Activated CD8-positive, alpha-beta memory T cell treated with anti-CD3 and anti-CD28 coated beads, Interleukin-2, amount 50 U/mL, for 1 hour (primary cell): ENCODE data around the gene MPRIP.
A peak's percentile ranks its signal among the peaks of the same experiment; 100 is the strongest.
"Not testable (repeated sequence)": the region's sequence is repeated elsewhere in the genome, so short reads cannot be mapped to it uniquely, and the experiment has no call there.

Source experiments
- DNase-seq: peaks from one replicate; pipeline ENCODE4 v3.0.0-alpha.2; 2020; ENCODE audit errors: extremely low read depth

The MPRIP gene, protein sequence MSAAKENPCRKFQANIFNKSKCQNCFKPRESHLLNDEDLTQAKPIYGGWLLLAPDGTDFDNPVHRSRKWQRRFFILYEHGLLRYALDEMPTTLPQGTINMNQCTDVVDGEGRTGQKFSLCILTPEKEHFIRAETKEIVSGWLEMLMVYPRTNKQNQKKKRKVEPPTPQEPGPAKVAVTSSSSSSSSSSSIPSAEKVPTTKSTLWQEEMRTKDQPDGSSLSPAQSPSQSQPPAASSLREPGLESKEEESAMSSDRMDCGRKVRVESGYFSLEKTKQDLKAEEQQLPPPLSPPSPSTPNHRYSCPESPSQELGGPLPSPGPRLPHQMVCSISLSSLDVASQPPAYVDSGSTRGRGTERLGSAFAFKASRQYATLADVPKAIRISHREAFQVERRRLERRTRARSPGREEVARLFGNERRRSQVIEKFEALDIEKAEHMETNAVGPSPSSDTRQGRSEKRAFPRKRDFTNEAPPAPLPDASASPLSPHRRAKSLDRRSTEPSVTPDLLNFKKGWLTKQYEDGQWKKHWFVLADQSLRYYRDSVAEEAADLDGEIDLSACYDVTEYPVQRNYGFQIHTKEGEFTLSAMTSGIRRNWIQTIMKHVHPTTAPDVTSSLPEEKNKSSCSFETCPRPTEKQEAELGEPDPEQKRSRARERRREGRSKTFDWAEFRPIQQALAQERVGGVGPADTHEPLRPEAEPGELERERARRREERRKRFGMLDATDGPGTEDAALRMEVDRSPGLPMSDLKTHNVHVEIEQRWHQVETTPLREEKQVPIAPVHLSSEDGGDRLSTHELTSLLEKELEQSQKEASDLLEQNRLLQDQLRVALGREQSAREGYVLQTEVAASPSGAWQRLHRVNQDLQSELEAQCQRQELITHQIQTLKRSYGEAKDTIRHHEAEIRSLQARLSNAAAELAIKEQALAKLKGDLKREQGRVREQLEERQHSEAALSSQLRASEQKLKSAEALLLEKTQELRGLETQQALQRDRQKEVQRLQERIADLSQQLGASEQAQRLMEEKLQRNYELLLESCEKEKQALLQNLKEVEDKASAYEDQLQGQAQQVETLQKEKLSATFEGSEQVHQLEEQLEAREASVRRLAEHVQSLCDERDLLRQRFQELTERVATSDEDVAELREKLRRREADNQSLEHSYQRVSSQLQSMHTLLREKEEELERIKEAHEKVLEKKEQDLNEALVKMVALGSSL (N-terminal part only)

DNA sequence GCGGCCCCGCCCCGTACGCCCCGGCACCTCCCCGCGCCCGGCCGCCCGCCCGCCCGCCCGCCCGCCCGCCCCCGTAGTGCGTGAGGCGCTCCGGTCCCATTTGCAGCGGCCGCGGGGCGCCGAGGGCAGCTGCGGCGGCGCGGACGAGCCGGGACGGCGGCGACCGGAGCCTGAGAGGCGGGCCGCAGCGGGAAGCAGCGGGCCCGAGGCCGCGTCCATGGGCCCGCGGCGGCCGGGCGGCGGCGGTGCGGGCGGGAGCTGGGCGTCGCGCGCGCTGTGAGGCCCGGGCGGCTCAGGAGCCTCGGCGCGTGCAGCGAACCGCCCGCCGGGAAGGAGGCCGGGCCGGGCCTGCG lies at the start of gene MPRIP:
Gene MPRIP, plus strand, starts transcription at position 74 of the 353 bp plus-strand sequence. CDS start 392 bp downstream, outside the sequence.
- DNase-seq, result no peak

DNA sequence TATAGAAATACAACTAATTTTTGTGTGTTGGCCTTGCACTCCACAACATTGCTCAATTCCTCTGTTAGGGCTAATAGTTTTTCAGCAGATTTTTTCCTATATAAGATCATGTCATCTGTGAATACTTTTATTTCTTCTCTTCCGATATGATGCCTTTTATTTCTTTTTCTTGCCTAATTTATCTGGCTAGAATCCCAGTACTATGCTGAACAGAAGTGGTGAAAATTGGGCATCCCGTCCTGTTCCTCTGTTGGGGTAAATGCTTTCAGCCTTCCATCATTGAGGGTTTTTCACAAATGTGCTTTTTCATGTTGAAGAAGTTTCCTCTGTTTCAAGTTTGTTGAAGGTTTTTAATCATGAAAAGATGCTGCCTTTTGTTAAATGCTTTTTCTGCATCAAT lies 47.6 kb upstream of the MPRIP start:
- DNase-seq, result no peak

DNA sequence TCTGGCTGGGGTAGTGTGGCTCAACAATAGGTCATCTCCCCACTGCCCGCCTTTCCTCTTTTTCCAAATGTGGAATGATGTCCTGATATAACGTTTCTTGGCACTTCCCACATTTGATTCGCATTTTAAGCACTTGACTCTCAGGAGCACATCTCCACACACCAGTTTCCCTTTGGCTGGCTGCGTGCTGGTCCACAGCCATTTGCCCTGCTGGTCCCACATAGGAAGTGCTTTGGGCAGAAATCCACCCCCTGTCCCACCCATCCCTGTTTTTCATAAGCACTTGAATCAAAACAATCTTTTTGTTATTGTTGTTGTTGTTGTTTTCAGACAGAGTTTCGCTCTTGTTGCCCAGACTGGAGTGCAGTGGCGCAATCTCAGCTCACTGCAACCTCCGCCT lies 46.3 kb upstream of the MPRIP start:
- no peak for DNase-seq

GRCh38 chr17:16996726-16997125 lies 45.5 kb upstream of the MPRIP start:
- DNase-seq, result not testable (repeated sequence)

DNA sequence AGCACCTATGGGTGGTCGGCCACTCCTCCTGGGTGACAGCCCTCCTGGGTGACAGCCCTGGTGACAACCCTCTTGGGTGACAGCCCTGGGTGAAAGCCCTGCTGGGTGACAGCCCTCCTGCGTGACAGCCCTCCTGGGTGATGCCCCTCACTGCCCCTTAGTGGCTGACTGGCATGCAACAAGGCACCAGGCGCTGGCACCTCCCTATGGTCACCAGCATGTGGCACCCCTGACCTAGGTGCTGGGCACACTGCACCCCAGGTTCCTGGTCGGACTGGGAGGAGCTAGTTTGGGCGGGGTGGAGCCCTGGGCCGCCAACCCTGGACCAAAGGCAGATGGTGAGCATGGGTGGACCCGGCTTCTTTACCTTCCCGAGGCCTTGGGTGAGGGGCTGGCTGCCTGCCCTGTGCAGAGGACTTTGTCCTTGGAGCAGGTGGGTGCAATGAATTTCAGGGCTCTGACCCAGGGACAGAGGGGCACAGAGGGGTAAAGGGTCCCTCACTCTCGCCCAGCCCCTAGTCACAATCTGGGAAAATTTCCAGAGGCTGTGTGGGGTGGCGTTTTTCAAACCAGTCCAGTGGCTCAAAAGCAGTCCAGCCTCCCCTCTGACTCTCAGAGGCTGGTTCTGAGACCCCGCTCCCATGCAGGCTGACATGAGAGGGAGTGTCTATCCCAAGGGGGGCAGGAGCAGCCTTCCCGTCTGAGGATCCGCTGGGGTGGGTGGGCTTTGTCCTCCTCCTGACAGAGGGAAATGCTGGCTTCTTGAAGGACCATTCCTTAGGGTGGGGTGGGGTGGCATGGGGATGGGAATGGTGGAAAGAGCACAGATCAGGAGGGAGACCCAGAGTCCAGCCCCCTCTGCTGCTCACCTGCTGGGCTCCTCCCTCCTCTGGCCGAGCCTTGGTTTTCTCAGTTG lies 44.5 kb upstream of the MPRIP start:
- DNase-seq, result peak; percentile 24

DNA sequence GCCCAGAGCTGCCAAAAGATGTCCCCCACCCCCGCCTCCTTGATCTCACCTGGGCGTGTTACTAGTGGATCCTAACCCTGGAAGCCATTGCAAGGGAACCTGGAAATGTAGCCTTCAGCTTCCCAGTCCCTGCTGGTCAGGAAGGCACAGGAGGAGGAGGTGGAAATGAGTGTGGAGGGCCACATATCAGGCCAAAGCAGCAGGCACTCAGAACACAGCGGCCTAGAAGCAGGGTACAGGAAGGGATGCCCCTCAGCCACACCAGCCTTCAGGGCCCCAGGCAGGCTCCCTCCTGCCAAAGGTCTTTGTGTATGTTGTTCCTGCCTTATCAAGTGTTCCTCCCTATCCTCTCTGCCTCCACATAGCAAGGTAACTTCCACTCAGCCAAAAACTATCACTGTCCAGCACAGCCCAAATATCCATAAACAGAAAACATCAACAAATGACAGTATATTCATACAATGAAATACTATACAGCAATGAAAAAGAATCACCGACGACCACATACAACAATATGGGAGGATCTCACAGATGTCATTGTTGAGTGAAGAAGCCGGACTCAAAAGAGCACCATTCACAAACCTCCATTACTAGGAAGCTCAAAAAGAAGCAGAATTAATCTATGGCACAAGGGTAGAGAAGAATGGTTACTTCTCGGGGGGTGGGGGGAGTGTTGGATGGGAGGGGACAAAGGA lies 42.2 kb upstream of the MPRIP start:
- DNase-seq, result no peak

GRCh38 chr17:17001076-17001777 lies 41.0 kb upstream of the MPRIP start:
- DNase-seq, result no peak

DNA sequence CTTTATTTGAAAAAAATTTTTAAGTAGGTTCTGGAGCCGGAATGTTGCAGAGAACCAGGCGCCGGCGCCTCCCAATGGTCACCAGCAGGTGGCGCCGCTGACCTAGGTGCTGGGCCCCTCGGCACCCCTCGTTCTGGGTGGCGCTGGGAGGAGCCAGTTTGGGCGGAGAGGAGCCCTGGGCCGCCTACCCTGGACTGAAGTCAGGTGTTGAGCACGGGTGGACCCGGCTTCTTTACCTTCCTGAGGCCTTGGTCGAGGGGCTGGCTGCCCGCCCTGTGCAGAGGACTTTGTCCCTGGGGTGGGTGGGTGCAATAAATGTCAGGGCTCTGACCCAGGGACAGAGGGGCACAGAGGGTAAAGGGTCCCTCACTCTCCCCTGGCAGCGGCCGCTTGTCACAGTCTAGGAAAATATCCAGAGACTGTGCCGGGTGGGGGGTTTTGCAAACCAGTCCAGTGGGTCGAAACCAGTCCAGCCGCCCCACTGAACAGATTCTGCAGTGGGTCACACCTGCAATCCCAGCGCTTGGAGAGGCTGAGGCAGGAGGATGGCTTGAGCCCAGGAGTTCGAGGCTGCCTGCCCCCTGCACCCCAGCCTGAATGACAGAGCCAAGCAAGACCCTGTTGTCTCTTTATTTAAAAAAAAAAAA lies 40.3 kb upstream of the MPRIP start:
- DNase-seq, result peak; percentile 23

- not testable (repeated sequence) for DNase-seq
Measured at GRCh38 chr17:17002731-17003715, 39.2 kb upstream of the MPRIP start.

- no peak for DNase-seq
Measured at GRCh38 chr17:17004251-17004996, 37.8 kb upstream of the MPRIP start.

GRCh38 chr17:17004997-17005614 lies 37.2 kb upstream of the MPRIP start:
- not testable (repeated sequence) for DNase-seq

GRCh38 chr17:17007891-17008290 lies 34.4 kb upstream of the MPRIP start:
- DNase-seq, result not testable (repeated sequence)

DNA sequence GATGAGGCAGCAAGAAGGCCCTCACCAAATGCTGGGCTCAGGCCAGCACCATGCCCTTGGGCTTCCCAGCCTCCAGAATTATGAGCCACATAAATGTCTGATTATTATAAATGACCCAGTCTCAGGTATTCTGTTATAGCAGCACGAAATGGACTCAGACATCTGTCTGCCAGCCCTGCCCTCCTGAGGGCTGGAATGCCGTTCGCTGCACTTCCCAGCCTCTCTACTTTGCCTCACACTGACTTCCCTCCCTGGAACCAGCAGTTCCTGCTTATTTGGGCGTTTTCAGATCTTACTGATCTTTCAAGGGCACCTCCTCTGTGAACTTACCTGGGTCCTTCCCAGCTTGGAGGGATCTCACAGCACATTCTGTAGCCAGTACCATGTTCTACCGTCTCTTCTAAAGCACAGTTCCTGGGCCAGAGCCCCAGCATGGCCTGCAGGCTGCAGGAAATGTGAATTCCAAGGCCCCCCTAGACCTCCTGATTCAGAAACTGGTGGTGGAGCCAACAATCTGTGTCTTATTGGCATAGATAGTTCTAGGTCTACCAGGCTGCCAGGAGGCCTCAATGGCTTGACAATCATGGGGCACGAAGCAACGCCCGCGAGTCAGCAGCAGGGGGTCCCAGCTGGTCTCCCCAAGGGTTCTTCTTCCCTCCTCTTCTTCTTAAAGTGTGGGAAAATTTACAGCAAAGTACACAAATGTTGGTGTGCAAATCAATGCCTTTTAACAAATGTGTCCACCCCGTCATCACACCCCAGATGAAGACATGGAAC lies 33.4 kb upstream of the MPRIP start:
- not testable (repeated sequence) for DNase-seq

- not testable (repeated sequence) for DNase-seq
Measured at GRCh38 chr17:17009972-17010371, 32.3 kb upstream of the MPRIP start.

- not testable (repeated sequence) for DNase-seq
Measured at GRCh38 chr17:17010545-17011034, 31.7 kb upstream of the MPRIP start.
